HS-5 (cell line): Measurements from ENCODE around the gene YY1AP1.
"Not testable (repeated sequence)": the region's sequence is repeated elsewhere in the genome, so short reads cannot be mapped to it uniquely, and the experiment has no call there.

Source experiments
- DNase-seq: peaks from one replicate; pipeline ENCODE4 v3.0.0-alpha.2; 2012; ENCODE audit warnings: low read depth

The YY1AP1 gene

DNA sequence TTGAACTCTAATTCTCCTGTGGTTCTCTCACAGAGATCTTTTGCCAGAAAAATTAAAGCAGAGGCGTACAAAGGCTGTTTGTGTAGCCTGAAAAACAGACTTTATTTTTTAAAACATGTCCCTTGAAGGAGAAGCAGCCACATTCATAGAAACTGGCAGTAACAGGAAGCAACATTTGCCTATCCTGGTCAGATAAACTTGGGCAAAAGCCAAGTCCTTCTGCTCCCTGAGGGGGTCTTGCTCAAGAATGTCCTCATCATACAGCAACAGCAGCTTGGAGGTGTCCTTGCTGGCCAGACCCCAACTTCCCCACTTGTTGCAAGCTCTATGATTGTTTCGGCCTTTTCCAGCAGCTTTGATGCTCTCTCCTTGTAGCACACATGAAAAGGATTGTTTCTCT lies 42.3 kb downstream of the YY1AP1 start:
- no peak for DNase-seq

DNA sequence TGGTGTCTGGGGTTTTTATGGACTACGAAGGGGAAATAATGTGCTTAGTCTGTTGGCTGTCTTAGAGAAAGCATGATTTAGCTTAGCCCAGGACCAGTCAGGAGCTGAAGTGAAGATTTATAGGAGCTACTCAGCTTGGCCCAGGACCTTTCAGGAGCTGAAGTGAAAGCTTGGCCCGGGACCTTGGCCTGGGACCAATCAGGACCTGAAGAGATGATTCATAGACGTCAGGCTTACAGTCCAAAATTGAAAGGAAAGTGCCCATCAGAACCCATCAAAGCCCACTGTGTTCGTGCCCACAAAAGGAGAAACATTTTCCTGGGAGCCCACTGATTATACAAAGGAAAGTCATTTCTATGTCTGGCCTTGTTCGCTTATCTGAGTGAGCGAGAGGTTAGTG lies 42.9 kb downstream of the YY1AP1 start:
- DNase-seq: no peak

- no peak for DNase-seq
These were observed 43.5 kb downstream of the YY1AP1 start for GRCh38 chr1:155645034-155645598.

- no peak for DNase-seq
These were observed 45.3 kb downstream of the YY1AP1 start for GRCh38 chr1:155643230-155643629.

- not testable (repeated sequence) for DNase-seq
These were observed 45.9 kb downstream of the YY1AP1 start for GRCh38 chr1:155642559-155643180.

- DNase-seq: no peak
These were observed 48.2 kb downstream of the YY1AP1 start for GRCh38 chr1:155640367-155640766.

GRCh38 chr1:155636397-155637153 lies 52.0 kb downstream of the YY1AP1 start:
- no peak for DNase-seq

DNA sequence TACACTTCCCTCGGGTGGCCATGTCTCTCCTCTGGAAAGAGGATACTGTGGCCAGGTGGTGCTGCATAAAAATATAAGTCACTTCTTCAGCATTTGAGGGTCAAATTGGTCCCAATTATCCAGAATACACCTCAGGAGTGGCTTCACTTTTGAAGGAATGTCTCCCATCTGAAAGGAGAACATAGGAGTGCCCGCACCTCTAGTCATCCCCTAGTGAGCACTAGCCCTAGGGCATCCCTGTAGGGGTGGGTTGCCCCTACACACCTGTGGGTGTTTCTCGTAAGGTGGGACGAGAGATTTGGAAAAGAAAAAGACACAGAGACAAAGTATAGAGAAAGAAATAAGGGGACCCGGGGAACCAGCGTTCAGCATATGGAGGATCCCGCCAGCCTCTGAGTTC lies 62.1 kb downstream of the YY1AP1 start:
- not testable (repeated sequence) for DNase-seq

- no peak for DNase-seq
These were observed 65.2 kb downstream of the YY1AP1 start for GRCh38 chr1:155623357-155623756.

DNA sequence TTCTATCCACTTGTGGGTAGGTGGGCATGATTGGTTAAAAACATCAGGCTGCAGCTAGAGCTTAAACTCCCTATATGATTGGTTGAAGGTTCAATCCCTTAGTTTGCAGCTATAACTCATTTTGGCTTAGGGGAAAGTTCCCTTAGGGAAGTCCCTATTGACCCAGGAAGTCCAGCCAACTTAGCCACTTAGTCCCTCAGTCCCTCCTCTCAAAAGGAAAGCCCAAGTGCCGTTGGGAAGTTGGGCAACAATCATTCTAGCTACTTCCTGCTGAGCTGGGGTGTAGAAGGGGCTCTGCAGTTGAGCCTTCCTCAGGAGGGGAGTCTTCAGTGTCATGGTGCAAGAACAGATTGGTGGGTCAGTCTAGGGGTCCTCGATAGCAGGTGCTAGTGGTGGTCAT lies 66.4 kb downstream of the YY1AP1 start:
- DNase-seq: no peak

DNA sequence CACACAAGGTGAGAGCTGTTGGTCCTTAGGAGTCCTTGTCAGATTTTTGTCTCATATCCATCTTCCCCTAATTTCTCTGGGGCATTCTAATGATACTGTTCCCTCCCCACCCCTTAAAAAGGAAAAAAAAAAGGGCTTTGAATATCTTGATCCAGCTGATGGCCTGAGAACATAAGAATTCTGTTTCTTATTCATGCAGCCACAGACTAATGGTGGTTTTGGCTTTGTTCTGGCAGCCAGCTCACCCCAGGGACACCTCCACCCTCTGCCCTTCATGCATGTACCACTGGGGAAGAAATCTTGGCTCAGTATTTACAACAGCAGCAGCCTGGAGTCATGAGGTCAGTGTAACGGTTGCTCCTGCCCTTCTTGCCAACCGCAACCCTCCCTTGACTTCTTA lies 75.3 kb downstream of the YY1AP1 start:
- DNase-seq: not testable (repeated sequence)

DNA sequence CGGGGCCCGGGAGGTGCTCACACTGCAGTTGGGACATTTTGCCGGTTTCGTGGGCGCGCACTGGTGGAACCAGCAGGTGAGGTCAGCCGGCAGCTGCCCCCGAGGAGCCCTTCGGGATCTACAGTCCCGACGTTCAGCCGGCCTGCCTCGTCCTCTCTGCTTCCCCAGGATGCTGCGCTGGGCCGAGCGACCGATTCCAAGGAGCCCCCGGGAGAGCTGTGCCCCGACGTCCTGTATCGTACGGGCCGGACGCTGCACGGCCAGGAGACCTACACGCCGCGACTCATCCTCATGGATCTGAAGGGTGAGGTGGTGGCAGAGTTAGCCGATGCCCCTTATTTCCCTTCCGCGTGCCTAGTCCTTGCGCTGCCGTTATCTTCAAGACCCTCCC lies 78.3 kb downstream of the YY1AP1 start:
- DNase-seq: not testable (repeated sequence)

DNA sequence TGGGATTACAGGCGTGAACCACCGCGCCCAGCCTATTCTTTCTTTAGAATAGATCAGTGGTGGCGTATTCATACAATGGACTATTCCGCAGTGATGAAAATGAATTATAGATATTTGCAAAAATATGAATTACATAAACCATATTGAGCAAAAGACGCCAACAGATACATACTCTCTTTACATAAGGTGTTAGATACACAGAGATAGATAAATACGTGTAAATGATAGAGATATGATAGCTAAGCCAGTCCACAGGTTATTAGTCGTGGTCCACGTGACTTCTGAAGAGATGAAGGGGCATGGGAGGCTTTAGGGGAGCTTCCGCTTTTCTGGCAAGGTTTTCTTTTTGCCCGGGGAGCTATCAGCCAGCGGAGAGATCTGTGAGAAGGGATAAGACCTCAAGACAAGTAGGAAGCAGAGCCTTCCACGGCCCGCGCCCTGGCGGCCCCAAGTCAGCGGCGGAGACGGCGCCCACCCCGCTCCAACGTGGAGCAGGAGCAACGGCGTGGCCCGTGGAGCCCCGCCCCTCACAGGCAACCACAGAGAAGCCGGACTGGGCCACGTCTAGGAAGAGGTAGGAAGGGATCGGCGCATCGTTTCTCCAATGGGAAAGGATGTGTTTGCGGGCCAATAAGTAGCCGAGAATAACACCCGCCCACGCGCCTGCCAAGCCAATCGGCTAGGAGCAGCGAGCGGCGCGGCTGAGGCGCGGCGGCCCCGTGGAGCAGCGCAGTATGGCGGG lies 78.9 kb downstream of the YY1AP1 start, which contains the start of gene MSTO1:
Gene MSTO1 (plus strand): TSS at position 704 of the 742 bp plus-strand sequence. CDS start 31 bp downstream, at position 735.
- peak; percentile 90 for DNase-seq
